Ishikawa (cell line): ENCODE measurements around the gene PLK3.

Source experiments
- CREB1 ChIP-seq: IDR thresholded peaks from 2 replicates; pipeline ENCODE4 v1.6.1; 2012; ENCODE audit warnings: low read depth
- EGR1 ChIP-seq: IDR thresholded peaks from 2 replicates; pipeline ENCODE4 v1.6.1; 2012
- EP300 ChIP-seq: IDR thresholded peaks from 2 replicates; pipeline ENCODE4 v1.6.1; 2012; ENCODE audit warnings: borderline replicate concordance
- ZBTB7A ChIP-seq: IDR thresholded peaks from 2 replicates; pipeline ENCODE4 v1.6.1; 2012; ENCODE audit warnings: low read depth
- TF ChIP-seq, protein P1 (sequence below): IDR thresholded peaks from 2 replicates; pipeline ENCODE4 v1.6.1; 2012; ENCODE audit warnings: low read depth, mild to moderate bottlenecking
- TF ChIP-seq, protein P2 (sequence below): IDR thresholded peaks from 2 replicates; pipeline ENCODE4 v1.6.1; 2012

DNA sequence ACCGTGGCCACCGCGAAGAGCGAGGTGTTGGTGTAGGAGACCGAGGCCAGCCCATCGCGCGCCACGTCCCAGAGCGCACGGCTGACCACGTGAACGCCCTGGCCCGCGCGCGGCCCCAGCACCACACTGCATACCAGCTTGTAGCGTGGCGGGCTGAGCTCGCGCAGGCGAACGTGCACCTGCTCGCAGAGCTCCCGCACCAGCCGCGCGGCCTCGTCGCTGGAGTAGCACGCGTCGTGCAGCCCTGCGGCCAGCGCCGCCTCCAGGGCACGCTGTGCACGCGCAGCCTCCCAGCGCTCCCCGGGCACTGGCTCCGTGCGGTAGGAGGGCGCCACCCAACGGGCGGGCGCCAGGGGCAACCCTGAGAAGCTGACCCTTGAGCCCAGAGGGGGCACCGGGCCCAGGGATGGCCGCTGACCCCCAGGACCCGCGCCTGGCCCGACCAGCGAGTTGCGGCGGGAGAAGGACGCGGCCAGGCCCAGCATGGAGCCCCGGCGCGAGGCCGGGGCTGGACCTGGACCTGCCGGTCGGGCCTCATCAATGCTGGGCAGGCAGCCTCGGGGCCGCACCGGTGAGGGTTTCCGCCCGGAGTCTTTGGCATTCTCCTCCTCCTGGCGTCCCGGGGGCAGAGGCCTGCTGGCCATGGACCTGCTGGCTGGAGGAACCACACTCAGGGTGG lies 6.0 kb downstream of the PLK3 start:
- TF ChIP-seq, protein P1, sequence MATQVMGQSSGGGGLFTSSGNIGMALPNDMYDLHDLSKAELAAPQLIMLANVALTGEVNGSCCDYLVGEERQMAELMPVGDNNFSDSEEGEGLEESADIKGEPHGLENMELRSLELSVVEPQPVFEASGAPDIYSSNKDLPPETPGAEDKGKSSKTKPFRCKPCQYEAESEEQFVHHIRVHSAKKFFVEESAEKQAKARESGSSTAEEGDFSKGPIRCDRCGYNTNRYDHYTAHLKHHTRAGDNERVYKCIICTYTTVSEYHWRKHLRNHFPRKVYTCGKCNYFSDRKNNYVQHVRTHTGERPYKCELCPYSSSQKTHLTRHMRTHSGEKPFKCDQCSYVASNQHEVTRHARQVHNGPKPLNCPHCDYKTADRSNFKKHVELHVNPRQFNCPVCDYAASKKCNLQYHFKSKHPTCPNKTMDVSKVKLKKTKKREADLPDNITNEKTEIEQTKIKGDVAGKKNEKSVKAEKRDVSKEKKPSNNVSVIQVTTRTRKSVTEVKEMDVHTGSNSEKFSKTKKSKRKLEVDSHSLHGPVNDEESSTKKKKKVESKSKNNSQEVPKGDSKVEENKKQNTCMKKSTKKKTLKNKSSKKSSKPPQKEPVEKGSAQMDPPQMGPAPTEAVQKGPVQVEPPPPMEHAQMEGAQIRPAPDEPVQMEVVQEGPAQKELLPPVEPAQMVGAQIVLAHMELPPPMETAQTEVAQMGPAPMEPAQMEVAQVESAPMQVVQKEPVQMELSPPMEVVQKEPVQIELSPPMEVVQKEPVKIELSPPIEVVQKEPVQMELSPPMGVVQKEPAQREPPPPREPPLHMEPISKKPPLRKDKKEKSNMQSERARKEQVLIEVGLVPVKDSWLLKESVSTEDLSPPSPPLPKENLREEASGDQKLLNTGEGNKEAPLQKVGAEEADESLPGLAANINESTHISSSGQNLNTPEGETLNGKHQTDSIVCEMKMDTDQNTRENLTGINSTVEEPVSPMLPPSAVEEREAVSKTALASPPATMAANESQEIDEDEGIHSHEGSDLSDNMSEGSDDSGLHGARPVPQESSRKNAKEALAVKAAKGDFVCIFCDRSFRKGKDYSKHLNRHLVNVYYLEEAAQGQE = no peak
- no peak for TF ChIP-seq ZBTB7A
- no peak for TF ChIP-seq CREB1
- no peak for TF ChIP-seq EGR1
- TF ChIP-seq EP300 = no peak
- TF ChIP-seq, protein P2, sequence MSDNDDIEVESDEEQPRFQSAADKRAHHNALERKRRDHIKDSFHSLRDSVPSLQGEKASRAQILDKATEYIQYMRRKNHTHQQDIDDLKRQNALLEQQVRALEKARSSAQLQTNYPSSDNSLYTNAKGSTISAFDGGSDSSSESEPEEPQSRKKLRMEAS = no peak
